Measurements from ENCODE around the gene CLASP1. TPM values are rescaled to one million over a fixed set of nuclear protein-coding genes. Genes with fewer than 3 reads are reported as not detected.

The CLASP1 gene
- total RNA-seq, 1 donor from 2014 or later, result 95.1 TPM

DNA sequence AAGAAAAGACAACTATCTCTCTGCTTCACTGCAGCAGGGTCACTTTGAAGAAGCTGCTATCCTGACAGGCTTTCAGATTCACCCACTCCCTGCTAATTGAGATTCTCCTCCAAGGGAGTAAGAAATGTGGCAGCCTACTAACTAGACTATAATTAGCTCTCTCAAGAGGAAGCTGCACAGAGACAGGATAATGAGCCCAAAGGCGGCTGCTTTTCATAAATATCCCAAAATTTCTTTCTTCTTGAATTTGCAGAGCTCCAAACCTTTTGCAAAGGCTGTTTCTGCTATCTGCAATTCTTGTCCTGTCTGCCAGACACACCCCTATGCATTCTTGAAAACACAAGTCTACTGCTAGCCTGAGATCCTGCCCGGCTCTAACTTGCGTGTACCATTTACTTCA, 172.6 kb downstream of the CLASP1 start:
- Mint-ChIP-seq H3K36me3 (ENCODE audit: low read depth, unreplicated experiment) (peaks cover 14% of the 10 kb centered on the region), H3K9me3 (ENCODE audit: unreplicated experiment) (no peaks in the 10 kb centered on the region), H3K4me3 (ENCODE audit: unreplicated experiment) (no peak overlapping the region), H3K27ac (ENCODE audit: unreplicated experiment) (no peak overlapping the region), H3K4me1 (ENCODE audit: unreplicated experiment) (peaks cover 44% of the 10 kb centered on the region), H3K27me3 (ENCODE audit: unreplicated experiment) (peaks cover 3% of the 10 kb centered on the region)
- no peak for DNase-seq (ENCODE audit: low spot score)
- TF ChIP-seq, protein P1, sequence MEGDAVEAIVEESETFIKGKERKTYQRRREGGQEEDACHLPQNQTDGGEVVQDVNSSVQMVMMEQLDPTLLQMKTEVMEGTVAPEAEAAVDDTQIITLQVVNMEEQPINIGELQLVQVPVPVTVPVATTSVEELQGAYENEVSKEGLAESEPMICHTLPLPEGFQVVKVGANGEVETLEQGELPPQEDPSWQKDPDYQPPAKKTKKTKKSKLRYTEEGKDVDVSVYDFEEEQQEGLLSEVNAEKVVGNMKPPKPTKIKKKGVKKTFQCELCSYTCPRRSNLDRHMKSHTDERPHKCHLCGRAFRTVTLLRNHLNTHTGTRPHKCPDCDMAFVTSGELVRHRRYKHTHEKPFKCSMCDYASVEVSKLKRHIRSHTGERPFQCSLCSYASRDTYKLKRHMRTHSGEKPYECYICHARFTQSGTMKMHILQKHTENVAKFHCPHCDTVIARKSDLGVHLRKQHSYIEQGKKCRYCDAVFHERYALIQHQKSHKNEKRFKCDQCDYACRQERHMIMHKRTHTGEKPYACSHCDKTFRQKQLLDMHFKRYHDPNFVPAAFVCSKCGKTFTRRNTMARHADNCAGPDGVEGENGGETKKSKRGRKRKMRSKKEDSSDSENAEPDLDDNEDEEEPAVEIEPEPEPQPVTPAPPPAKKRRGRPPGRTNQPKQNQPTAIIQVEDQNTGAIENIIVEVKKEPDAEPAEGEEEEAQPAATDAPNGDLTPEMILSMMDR (IDR thresholded peaks at IDR 0.05; ENCODE audit: unreplicated experiment), result no peak

DNA sequence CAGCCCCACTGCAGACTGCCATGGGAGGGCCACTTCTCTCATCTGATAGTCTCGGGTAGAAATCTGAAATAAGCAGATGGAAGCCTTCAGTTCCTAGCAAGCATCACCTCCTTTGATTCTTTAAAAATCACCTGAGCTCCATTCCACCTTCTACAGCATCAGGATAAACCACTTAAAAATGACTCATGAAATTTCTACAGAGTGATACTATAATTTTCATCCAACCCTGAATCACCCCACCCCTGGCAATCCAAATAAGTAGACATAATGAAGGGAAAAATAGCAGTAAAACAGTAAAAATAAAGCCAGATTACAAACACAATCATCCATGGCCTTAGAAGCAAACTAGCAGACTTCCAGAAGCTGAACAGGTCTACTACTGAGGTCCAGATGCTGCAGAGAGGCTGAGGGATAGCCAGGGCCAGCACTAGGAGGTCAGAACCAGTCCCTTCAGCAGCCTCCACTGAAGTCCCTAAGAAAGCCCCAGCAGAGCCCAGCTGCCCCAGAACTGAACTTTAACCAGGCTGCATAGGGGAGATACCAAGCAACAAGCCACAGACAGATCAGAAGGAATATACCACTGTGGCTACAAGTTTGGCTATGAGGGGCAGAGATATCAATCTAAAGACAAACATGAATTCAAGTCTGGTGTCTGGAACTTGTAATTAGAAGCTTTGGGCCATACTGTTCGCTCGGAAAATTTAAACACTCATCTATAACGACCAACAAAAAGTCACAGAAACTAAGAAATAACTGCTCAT, 173.3 kb downstream of the CLASP1 start:
- Mint-ChIP-seq H3K4me1 (ENCODE audit: unreplicated experiment) (peaks cover 44% of the 10 kb centered on the region), H3K27ac (ENCODE audit: unreplicated experiment) (peak overlapping the region; percentile 17), H3K27me3 (ENCODE audit: unreplicated experiment) (peaks cover 3% of the 10 kb centered on the region), H3K9me3 (ENCODE audit: unreplicated experiment) (no peaks in the 10 kb centered on the region), H3K4me3 (ENCODE audit: unreplicated experiment) (no peak overlapping the region), H3K36me3 (ENCODE audit: low read depth, unreplicated experiment) (peaks cover 13% of the 10 kb centered on the region)
- DNase-seq (ENCODE audit: low spot score), result no peak
- TF ChIP-seq, protein P1 (IDR thresholded peaks at IDR 0.05; ENCODE audit: unreplicated experiment), result no peak

DNA sequence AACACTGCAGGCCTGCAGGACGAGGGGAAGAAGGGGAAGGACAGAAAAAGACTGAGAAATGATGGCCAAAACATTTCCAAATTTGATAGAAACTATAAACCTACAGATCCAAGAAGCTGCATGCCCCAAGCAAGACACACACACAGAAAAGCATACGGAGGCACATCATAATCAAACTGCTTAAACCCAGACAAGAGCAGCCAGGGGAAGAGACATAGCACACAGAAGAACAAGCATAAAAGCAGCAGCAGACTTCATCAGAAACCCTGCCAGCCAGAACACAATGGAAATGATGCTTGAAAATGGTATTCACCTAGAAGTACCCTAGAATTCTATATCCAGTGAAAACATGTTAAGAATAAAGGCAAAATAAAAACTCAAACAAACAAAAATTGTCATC, 175.8 kb downstream of the CLASP1 start:
- peaks cover 3% of the 10 kb centered on the region for H3K27me3 Mint-ChIP-seq (ENCODE audit: unreplicated experiment)
- DNase-seq (ENCODE audit: low spot score), result no peak
- no peak overlapping the region for H3K4me3 Mint-ChIP-seq (ENCODE audit: unreplicated experiment)
- TF ChIP-seq, protein P1 (IDR thresholded peaks at IDR 0.05; ENCODE audit: unreplicated experiment), result no peak
- no peaks in the 10 kb centered on the region for H3K9me3 Mint-ChIP-seq (ENCODE audit: unreplicated experiment)
- H3K27ac Mint-ChIP-seq (ENCODE audit: unreplicated experiment), result peak overlapping the region; percentile 33
- H3K4me1 Mint-ChIP-seq (ENCODE audit: unreplicated experiment), result peaks cover 44% of the 10 kb centered on the region
- peaks cover 10% of the 10 kb centered on the region for H3K36me3 Mint-ChIP-seq (ENCODE audit: low read depth, unreplicated experiment)

DNA sequence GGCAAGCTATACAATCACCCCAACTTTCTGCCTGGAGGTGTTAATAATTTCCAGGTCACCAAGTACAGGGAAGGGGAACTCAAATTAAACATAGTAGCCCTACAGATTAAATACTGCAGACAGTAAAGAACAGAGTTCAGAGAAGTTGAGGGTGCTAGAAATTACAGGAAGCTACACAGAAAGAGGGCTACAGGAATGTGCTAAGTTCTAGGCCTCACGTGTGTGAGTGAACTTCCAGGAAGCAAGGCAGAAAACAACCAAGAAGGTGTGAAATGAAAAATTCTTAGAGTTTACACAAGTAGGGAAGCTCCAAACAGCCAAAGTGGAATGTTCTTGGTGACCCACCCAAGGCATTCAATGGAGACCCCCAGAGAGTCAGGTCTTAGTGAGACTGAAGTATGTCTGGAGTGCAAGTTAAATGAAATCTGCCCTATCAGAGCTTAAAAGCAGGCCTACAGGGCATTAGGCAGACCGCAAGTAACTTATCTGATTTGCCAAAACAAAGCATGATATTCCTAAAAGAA, 176.7 kb downstream of the CLASP1 start:
- Mint-ChIP-seq H3K27ac (ENCODE audit: unreplicated experiment) (peak overlapping the region; percentile 72), H3K36me3 (ENCODE audit: low read depth, unreplicated experiment) (peaks cover 19% of the 10 kb centered on the region), H3K4me1 (ENCODE audit: unreplicated experiment) (peaks cover 46% of the 10 kb centered on the region), H3K9me3 (ENCODE audit: unreplicated experiment) (no peaks in the 10 kb centered on the region), H3K27me3 (ENCODE audit: unreplicated experiment) (peaks cover 3% of the 10 kb centered on the region), H3K4me3 (ENCODE audit: unreplicated experiment) (no peak overlapping the region)
- TF ChIP-seq, protein P1 (IDR thresholded peaks at IDR 0.05; ENCODE audit: unreplicated experiment), result no peak
- DNase-seq (ENCODE audit: low spot score), result no peak
